Ramos (cell line): Measurements from ENCODE around the gene PUM2.

Experiments
- in situ Hi-C: fragments of 300-500 bp; cut with MboI; formaldehyde crosslinking; loops from one replicate; pipeline ENCODE4 v1.14.3; 2022; ENCODE audit warnings: low sequenced_read_pairs; ENCODE audit not compliant: unreplicated experiment

Gene PUM2

DNA sequence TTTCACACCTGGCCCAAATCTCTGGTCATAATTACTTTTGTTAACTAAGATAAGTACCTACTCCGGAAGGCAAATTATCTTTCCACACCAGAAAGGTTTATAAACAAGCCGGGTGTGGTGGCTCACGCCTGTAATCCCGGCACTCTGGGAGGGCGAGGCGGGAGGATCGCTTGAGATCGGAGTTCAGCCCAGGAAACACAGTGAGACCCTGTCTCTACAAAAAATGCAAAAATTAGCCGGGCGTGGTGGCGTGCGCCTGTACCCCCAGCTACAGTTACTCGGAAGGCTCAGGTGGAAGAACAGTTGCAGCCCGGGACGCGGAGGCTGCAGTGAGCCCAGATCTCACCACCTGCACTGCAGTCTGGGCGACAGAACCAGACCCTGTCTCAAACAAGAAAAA, 2.1 kb downstream of the PUM2 start:
- in situ Hi-C loops: no loop called here

DNA sequence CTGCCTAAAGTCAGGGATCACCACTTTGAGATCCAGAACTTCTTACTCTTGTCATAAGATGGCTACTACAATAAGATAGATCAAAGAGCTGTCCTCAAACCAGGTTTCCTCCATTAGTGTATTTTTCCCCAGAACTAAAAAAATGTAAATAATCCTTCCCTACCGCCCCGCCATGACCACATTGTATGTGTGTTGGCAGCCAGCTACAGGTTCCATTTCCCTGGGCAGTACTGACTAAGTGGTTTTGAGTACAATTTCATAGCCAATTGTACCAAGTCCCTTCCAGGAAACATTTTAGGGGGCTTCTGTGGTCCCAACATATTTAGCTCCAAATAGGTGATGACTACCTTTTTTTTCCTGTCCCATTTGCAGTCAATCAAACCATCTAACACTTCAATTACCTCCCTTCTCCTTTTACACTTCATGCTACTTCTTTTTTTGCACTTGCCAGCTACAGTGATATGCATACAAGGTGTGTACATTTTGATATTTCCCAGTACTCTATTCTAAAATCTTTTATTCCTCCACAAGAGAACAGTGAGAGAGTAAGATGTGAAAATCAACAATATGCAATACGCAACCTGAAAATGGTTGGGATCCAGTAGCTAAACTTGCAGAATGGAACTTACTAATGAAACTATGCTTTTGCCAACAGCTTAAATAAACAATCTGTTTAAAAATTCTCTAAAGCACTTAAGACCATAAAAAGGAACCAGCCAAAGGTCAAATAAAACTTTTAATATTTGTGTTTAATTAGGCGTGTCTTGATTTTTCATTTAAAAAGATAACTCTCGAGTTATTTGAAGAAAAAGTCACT, 3.9 kb downstream of the PUM2 start:
- in situ Hi-C loops: no loop called here

DNA sequence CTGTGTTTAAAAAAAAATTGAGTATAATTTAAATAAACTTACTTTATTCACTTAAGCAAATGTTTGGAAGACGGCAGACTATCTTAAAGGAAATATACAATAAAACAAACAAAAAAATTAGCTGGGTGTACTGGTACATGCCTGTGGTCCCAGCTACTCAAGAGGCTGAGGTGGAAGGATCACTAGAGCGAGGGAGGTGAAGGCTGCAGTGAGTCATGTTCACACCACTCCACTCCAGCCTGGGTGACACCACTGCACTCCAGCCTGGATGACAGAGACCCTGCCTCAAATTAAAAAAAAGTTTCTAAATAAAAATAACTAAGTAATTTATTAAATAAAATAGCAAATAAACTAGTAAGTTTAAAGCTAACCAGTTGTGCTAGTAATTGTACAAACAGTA, 7.5 kb downstream of the PUM2 start:
- in situ Hi-C loops: no loop called here

DNA sequence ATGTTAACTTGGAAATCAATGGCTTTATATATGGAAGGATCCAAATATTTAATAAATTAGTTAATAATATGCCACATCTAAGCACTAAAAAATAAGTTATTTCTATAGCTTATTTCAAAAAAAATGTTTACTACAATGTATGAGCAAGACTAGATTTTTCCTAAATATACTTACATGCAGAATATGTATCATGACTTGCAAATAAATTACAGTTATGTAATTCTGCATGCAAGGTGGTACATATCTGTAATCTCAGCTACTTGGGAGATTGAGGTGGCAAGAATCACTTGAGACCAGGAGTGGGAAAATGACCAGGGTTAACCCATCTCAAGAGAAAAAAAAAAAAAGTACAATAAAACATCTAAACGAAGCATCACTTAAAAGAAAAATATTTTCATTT, 11.6 kb downstream of the PUM2 start:
- in situ Hi-C loops: no loop called here

DNA sequence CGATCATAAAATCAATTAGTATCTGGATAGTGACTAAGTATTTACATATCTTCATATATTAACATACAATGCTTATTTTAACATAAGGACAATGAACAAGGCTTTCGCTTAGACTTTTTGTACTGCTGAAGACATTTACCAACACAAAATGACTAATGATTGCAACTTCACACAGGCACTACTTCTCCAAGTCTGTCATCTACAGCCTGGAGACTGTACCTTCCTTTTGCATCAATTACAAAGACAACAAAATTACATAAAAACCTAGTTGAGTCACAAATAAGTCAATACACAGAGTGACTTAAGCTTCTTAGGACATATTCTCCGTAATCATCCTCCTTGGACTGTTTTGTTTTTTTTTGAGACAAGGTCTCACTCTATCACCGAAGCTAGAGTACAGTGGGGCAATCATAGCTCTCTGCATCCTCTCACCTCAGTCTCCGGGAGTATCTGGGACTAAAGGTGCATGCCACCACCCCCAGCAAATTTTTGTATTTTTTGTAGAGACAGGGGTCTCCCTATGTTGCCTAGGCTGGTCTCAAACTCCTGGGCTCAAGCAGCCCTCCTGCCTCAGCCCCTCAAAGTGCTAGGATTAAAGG, 15.9 kb downstream of the PUM2 start:
- in situ Hi-C loops: no loop called here

DNA sequence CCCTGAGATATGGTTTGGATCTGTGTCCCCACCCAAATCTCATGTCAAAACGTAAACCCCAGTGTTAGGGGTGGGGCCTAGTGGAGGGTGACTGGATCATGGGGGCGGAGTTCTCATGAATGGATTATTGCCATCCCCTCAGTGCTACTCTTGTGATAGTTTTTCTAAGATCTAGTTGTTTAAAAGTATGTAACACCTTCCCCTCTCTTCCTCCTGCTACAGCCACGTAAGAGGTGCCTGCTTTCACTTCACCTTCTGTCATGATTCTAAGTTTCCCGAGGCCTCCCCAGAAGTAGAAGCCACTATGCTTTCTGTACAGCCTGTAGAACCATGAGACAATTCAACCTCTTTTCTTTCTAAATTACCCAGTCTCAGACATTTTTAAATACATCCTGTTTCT, 16.9 kb downstream of the PUM2 start:
- in situ Hi-C loops: no loop called here

DNA sequence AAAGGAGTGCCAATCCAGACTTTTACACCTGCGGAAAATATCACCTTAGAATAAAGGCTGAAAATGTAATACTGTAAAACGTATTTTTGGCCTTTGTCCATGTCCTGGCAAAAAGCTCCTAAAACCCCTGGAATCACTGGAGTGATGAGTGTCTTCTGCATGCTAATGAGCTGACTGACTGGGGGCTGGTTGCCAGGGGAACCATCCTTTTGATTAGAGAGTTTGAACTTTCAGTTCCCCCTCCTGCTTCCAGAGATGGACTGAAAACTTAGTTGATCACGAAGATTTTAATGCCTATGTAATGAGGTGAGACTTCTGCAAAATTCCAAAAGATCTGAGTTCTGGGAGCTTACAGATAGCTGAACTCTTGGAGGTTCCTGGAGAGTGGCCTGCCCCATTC, 20.5 kb downstream of the PUM2 start:
- in situ Hi-C loops: no loop called here

DNA sequence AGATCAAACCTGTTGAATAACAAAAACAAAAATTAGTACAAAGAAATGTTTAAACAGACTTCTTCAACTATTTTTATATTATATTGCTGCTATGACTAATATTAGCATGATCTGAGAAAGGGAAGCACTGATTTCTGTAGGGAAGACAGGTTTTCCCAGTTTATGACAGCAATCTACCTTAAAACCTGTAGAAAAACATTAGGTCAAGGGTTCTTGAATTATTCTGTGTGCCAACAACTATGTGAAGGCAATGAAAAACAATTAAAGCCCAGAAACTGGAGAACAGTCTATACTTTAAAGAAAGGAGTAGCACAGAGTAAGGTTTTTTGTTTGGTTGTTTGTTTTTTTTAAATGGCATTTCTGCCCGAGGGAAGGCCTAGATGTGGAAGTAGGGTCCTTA, 23.3 kb downstream of the PUM2 start:
- in situ Hi-C loops: no loop called here

DNA sequence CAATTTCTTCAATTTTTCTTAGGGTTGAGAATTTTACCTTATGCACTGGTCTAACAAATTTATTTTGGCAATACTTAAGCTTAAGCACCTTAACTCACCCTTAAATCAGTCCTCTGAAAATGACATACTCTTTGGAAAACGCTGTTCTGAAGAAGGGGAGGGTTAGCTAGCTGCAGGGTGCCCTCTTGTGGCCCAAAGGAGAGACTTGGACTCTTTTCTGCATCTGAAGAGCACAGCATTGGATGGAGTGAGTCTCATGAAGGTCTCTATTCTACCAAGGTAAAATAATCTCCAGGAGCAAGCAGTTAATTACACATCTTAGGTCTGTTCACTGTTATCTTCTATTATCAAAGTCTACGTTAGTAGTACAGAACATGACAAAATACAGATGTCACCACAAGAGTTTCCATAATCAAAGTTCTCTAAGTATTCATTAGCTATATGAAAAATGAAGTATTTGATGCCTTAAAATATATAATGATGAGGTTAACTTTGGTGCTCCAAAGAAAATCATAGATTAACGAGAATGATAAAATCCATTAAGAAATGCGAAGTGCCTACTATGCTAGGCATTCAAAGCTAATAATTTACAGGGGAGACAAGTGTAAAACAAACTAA, 24.4 kb downstream of the PUM2 start:
- in situ Hi-C loops: no loop called here

DNA sequence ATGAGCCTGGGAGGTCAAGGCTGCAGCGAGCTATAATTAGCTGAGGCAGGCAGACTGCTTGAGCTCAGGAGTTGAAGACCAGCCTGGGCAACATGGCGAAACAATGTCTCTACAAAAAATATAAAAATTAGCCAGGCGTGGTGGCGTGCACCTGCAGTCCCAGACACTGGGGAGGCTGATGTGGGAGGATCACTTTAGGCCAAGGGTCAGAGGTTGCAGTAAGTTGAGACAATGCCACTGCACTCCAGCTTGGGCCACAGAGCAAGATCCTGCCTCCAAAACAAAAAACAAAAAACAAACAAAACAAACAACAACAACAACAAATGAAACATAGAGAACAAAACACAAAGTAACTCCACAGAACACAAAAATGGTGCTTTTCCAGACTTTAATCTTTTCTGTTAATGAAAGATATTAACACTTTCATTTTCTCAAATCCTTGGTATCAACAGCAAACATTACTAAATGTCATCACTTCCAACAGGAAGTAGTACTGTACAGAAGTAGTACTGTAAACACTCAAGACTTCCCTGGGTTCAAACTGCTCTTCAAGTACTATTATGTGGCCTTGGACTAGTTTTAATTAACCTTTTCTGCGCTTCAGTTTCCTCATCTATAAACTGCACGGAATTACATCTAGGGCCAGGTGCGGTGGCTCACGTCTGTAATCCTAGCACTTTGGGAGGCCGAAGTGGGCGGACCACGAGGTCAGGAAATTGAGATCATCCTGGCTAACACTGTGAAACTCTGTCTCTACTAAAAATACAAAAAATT, 27.9 kb downstream of the PUM2 start:
- in situ Hi-C loops: no loop called here

DNA sequence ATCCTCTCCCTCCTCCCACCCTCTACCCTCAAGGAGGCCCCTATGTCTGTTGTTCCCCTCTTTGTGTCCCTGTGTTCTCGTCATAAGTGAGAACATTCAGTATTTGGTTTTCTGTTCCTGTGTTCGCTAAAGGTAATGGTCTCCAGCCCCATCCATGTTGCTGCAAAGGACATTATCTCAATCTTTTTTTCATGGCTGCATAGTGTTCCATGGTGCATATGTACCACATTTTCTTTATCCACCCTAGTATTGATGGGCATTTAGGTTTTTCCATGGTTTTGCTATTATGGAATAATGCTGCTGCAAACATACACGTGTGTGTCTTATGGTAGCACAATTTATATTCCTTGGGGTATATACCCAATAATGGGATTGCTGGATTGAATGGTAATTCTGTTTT, 33.0 kb downstream of the PUM2 start:
- in situ Hi-C loops: no loop called here

DNA sequence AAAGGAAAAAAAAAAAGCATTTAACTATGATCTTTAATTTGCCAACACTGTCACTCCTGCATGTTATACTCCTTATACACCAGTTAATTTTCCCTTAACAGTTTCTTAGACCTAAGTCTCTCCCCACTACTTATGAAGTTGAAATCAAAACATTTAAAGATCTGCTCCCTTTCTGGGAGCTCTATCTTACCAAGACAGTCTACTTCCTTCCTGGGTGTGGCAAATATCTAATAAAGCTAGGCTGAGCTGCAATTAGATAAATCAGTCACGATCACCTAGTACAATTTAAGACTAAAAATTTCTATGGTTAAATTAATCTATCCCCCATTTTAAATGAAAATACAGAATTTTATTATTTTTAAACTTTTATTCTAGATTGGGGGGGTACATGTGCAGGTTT, 33.4 kb downstream of the PUM2 start:
- in situ Hi-C loops: no loop called here

DNA sequence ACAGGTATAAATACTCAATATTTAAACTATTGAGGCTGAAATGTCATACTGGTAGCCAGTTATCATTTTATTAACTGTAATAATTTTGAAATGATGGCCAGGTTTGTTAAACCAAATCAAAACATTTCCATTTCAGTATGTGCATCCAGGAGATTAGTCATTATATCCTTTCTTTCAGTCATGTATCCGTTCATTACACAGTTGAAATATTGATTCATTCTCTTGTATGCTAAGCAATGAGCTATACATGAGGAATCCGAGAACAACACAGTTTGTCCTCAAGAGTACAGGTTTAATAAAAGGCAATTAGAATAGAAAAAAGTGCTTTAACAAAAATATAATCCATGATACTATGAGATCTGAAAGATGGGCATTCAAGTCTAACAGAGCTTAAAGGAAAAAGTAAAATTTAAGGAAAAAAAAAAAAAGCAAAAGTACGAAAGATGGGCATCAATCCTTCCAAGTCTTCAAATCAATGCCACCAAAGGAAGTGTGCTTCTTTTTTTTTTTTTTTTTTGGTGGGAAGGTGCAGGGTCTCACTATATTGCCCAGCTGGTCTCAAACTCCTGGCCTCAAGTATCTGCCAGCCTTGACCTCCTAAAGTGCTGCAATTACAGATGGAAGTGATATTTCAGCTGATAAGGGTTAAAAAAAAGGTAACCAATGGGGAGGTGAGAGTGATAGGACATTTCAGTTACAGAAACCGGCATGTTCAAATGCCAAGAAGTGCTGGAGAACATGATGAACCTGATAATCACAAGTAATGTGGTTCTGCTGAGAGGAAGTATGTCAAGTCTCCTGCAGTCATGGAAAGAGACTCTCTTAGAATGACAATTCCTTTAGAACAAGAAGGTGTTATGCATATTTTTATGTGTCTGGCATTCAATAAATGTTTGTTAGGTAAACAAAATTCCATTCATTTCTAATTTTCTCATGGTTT, 35.8 kb downstream of the PUM2 start:
- in situ Hi-C loops: no loop called here

DNA sequence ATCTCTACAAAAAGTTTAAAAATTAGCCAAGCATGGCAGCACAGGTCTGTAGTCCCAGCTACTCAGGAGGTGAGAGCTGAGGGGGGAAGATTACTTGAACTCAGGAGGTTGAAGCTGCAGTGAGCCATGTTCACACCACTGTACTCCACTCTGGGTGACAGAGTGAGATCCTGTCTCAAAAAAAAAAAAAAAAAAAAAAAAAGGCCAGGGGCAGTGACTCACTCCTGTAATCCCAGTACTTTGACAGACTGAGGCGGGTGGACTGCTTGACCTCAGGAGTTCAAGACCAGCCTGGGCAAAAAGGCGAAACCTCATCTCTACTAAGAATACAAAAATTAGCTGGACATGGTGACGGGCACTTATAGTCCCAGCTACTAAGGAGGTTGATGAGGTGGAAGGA, 37.0 kb downstream of the PUM2 start:
- in situ Hi-C loops: no loop called here

DNA sequence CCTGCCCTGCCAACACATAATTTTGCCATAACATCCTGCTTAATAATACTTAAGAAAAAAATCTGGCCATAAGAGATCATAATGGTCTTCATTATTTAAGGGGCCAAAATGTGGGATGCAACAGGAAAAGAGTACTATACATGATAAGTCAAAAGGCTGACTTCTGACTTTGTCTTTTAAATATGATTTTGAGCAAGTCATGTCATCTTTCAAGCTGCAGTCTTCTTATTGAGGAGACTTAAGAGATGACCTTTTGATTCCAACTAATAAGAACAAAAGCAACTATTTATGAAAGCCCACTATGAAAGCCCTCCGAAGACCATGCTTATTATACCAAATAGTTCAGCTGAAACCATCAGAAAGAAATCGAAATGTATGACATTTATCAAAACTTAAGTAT, 41.6 kb downstream of the PUM2 start:
- in situ Hi-C loops: no loop called here

DNA sequence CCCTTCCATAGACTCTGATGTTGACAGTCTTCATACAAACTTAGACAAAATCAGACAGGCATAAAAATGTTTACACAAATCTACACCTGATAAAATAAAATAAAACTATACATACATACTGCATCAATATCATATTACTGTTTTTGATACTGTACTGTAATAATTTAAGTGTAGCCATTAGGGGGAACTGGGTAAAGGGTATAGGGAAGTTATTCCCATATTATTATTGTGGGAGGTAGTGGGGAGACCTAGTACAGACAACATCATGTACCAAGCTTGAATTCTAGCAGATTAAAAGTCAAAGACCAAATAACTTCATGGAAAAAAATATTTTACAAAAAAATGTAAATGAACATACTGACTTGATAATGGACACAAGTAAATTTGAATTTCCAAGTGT, 43.3 kb downstream of the PUM2 start:
- in situ Hi-C loops: no loop called here

DNA sequence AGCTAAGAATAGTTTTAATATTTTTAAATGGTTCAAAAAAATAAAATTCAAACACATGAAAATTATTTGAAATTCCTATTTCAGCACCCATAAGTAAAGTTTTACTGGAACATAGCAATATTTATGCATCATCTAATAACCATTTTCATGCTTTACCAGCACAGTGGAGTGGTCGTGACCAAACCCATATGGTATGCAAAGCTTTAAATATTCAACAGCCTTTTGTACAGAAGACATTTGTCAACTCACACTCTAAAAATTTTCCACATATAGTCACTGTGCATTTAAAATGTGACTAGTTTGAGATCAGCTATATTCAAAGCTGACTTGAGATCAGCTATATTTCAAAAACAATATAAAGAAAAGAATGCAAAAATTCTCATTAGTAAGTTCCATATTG, 46.2 kb downstream of the PUM2 start:
- in situ Hi-C loops: no loop called here

DNA sequence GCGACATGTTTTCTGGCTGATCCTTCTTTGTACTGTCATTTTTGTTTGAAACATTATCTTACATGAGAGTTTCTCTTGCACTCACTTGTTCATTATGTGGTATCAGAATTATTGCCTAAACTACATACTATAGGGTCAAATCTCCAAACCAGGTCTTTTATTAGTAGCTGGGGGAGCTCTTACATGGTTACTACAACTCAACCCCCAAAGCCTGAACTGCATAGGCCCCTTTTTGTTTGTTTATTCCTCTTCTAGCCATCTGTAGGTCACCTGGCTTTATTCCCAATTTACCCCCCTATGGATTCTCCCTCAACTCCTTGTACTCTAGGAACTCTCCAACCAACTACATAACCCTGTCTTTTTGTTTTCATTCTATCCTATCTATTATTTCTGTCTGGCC, 46.7 kb downstream of the PUM2 start:
- in situ Hi-C loops: no loop called here

DNA sequence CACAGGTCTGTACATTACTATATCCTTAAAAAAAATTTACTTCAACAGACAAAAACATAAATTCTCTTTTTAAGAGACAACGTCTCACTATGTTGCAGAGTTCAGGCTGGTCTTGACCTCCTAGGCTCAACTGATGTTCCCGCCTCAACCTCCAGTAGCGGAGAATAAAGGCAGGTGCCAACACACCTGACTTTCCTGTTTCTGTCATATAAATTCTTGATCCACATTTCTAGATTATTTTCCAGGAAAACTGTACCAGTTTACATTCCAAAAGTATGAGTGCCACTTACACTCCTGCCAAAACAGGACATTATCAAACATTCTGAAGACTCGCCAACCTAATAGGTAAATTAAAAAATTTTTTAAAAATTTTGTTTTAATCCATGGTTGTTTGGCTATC, 48.6 kb downstream of the PUM2 start:
- in situ Hi-C loops: no loop called here

DNA sequence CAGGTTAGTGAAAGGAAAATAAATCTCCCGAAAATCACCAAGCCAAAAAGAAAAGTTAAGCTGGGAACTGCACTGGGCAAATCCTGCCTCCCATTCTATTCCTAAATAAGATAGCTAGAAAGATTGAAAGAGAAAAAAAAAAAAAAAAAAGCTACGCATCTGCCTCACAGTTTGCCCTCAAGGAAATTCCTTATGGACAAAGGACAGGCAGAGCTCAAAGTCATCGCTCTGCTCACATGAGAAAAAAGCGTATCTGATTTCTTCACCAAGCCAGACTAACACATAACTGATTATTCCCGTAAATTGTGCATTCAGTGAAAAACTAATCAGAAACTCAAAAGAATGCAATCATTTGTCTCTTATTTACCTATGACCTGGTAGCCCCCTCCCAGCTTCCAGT, 50.0 kb downstream of the PUM2 start:
- in situ Hi-C loops: no loop called here
